Effector memory CD8-positive, alpha-beta T cell (primary cell): ENCODE data around the gene POLR3G.

Experiments used
- ATAC-seq: fragments of 150-1000 bp; cut with Tn5 transposase; replicated peaks from 2 replicates; pipeline ENCODE4 v1.10.0; 2021; ENCODE audit warnings: mild to moderate bottlenecking, moderate library complexity
- DNase-seq, 3 experiments: peaks; one replicate each; pipeline ENCODE4 v3.0.0; 2021
- H3K27ac Mint-ChIP-seq, 2 donors: one replicate each; pipeline ENCODE4 v1.8.0; 2022; ENCODE audit warnings: mild to moderate bottlenecking in 2 of 2, mixed read lengths in 2 of 2, moderate library complexity in 2 of 2
- H3K27me3 Mint-ChIP-seq, 2 donors: one replicate each; pipeline ENCODE4 v1.8.0; 2022; ENCODE audit warnings: mixed read lengths in 2 of 2
- H3K36me3 Mint-ChIP-seq: one replicate; pipeline ENCODE4 v1.8.0; 2022; ENCODE audit warnings: mild to moderate bottlenecking, moderate library complexity, mixed read lengths; ENCODE audit not compliant: insufficient read depth
- H3K4me1 Mint-ChIP-seq, 2 donors: one replicate each; pipeline ENCODE4 v1.8.0; 2022; ENCODE audit warnings: low read depth in 2 of 2, mixed read lengths in 2 of 2
- H3K4me3 Mint-ChIP-seq, 2 donors: one replicate each; pipeline ENCODE4 v1.8.0; 2022; ENCODE audit warnings: mild to moderate bottlenecking in 2 of 2, mixed read lengths in 2 of 2, moderate library complexity in 2 of 2
- H3K9me3 Mint-ChIP-seq, 2 donors: one replicate each; pipeline ENCODE4 v1.8.0; 2022; ENCODE audit warnings: mixed read lengths in 2 of 2

POLR3G gene

DNA sequence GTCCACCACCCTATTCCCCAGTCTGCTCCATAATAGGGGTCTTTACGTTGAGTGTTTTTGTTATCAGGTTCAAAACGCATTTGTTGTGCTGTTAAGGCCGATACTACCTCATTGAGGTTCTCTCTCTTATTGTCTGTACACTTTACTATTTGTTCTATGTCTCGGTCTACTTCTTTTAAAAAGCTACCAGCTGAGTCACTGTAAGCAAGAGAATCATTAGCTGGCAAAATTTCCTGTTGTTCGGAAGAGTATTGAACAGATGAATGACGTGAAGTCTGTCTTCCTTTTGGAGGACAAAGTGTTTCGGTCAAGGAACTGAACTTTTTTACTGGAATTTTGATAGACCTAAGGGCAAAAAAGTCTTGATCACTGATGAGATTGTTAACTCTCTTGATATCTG, 44.4 kb downstream of the POLR3G start:
- Mint-ChIP-seq H3K27me3 (no peaks in the 10 kb centered on the region), H3K4me1 (peaks cover 20 to 24% of the 10 kb centered on the region in 2 donors), H3K36me3 (peaks cover 62% of the 10 kb centered on the region), H3K4me3 (no peak overlapping the region), H3K27ac (peak overlapping the region in 1 of 2 donors; percentile 64), H3K9me3 (no peaks in the 10 kb centered on the region)
- ATAC-seq (no peak), DNase-seq (no peak)

DNA sequence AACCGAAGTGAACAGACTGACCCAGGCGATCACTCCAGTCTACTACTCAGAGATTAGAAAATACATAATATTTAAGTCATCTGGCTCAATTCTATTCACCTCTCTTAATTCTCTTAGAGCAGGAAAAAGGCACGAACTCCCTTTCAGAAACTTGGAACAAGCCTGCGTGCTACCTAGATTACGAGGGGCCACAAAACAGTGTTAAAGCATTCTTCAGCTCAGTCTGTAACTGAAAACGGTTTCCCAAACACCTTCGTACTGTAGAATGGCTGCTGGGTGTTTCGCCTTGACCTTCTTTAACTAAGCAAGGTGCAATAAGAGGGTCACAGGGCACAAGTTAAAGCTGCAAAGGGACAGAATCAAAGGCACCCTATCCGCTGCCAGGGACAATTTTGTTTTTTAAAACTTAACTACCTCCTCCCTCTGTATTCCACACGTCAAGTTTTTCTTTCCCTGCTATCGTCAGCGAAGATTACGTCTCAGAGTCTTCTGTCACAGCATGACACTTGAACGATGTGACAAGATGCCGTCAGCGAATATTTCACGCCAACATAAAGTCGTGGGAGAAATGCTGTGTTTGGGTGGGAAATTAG, 54.0 kb downstream of the POLR3G start:
- H3K27ac Mint-ChIP-seq = peak overlapping the region; percentile 96 to 97
- peaks cover 21 to 35% of the 10 kb centered on the region in 2 donors for H3K4me1 Mint-ChIP-seq
- H3K4me3 Mint-ChIP-seq = peak overlapping the region; percentile 91 to 94
- ATAC-seq (peak; percentile 18), DNase-seq (peak in 2 of 3 experiments; percentile 1 to 21)
- H3K36me3 Mint-ChIP-seq = peaks cover 35% of the 10 kb centered on the region
- H3K9me3 Mint-ChIP-seq = no peaks in the 10 kb centered on the region
- H3K27me3 Mint-ChIP-seq = peaks cover 15% of the 10 kb centered on the region in 2 donors

DNA sequence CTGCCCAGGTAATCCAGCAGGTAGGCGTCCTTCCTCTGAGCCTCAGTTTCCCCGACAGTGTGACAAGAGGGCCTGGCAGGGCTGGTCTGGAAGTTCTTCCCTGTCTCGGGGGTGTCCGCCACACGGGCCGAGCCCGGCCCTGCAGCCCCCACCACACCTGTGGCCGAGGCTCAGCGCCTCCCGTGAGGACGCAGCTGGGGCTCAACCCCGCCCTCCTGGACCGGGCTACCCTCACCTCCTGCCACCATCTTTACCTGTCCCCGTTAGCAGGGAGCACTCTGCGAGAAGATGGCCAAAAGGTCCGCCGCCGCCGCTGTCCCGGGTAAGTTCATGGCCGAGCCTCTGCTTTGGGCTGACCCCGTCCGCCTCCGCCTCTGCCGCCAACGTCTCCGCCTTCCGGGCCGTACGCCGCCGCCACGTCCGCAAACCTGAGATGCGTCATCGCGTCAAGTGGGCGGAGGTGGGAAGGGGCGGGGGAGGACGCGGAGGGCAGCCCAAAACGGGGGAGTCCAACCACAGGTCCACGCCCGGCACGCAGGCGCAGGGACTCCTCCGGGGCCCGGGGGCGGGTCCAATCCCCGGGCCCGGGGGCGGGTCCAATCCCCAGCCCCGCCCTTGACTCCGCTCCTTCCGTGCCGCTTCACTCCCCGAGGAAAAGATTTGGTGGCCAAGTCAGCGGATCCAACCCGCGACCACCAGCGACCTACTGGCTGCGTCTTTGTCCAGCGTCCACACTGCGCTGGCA, 54.7 kb downstream of the POLR3G start, which contains the start of gene LYSMD3:
Gene LYSMD3, minus strand, starts transcription at position 391 of the 745 bp plus-strand sequence. CDS start 4,295 bp downstream, outside the sequence.
- Mint-ChIP-seq H3K4me1 (peaks cover 21 to 31% of the 10 kb centered on the region in 2 donors), H3K27me3 (peaks cover 21% of the 10 kb centered on the region in 2 donors), H3K36me3 (peaks cover 28% of the 10 kb centered on the region), H3K27ac (peak within 1 kb of the TSS; percentile 96 to 97), H3K9me3 (no peaks in the 10 kb centered on the region), H3K4me3 (peak within 1 kb of the TSS; percentile 91 to 94)
- DNase-seq (peak; percentile 95), ATAC-seq (peak; percentile 83)

- ATAC-seq (peak; percentile 64), DNase-seq (no peak)
Observed at GRCh38 chr5:90529939-90530677, 55.4 kb downstream of the POLR3G start.

DNA sequence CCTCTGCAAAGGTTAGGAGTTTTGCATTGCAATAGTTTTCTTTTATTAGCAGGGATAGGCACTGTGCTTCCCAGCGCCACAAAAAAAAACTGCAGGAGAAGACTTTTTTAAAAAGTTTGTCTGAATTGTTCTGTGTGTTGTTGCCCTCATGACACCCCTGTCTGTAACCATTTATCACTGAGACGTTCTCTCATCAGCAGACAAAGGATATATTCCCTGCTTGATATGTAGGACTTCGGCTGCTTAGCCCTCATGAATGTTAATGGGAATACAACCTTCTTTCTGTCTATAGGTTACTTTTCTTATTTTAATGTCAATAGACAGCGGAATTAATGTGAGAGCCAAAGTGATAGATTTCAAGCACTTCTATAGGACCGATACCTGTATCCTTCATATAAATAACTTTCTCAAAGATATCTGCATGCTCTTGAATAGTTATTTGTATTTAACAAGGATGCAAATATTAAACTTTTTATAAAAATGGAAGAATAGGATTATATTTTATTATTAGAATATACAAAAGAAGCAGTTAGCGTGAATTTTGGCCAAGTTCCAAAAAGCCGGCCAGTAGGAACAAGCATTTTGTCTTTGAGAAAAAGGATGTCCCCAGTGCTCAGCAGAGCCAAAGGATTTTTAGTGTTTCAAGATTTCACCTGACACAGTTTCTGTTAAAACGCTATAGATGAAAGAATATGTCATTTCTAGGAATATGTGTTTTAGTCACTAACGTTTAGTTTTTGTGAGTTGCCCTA, 56.2 kb downstream of the POLR3G start:
- Mint-ChIP-seq H3K9me3 (no peaks in the 10 kb centered on the region), H3K36me3 (peaks cover 16% of the 10 kb centered on the region), H3K4me1 (peaks cover 20 to 28% of the 10 kb centered on the region in 2 donors), H3K27ac (no peak overlapping the region), H3K4me3 (peak overlapping the region in 1 of 2 donors; percentile 94), H3K27me3 (peaks cover 33 to 34% of the 10 kb centered on the region in 2 donors)
- no peak for DNase-seq
- ATAC-seq = no peak

More at GRCh38 chr5:90529939-90530677, 55.4 kb downstream of the POLR3G start:
- Mint-ChIP-seq H3K27ac (peak overlapping the region; percentile 96 to 97), H3K36me3 (peaks cover 21% of the 10 kb centered on the region), H3K4me1 (peaks cover 20 to 29% of the 10 kb centered on the region in 2 donors), H3K9me3 (no peaks in the 10 kb centered on the region), H3K4me3 (peak overlapping the region; percentile 91 to 94), H3K27me3 (peaks cover 25 to 27% of the 10 kb centered on the region in 2 donors)

DNA sequence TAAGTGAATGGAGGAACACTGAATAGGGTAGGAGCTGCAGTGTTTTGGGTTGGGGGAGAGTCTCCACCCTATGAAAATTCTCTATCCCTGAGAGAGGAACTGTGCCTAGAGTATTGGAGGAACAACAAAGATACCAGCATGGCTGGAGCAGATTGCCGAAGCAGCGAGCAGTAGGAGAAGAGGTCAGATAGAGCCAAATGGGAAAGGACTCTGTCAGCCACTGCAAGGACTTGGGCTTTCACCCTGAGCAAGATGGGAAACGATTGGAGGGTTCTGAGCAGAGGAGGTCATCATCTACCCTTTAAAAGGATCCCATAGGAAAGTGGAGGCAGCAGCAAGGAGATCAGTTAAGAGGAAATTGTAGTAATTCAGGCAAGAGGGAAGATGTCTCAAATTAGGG, 59.1 kb downstream of the POLR3G start:
- ATAC-seq = no peak
- H3K27ac Mint-ChIP-seq = no peak overlapping the region
- peaks cover 35 to 39% of the 10 kb centered on the region in 2 donors for H3K27me3 Mint-ChIP-seq
- peaks cover 2 to 3% of the 10 kb centered on the region in 2 donors for H3K4me1 Mint-ChIP-seq
- no peak overlapping the region for H3K4me3 Mint-ChIP-seq
- no peaks in the 10 kb centered on the region for H3K9me3 Mint-ChIP-seq
- no peak for DNase-seq
- peaks cover 15% of the 10 kb centered on the region for H3K36me3 Mint-ChIP-seq

- Mint-ChIP-seq H3K27me3 (peaks cover 44 to 49% of the 10 kb centered on the region in 2 donors), H3K36me3 (peaks cover 10% of the 10 kb centered on the region), H3K27ac (no peak overlapping the region), H3K4me3 (no peak overlapping the region), H3K9me3 (no peaks in the 10 kb centered on the region), H3K4me1 (peaks cover 0 to 1% of the 10 kb centered on the region in 2 donors)
- ATAC-seq = no peak
- DNase-seq = no peak
Observed at GRCh38 chr5:90534922-90535321, 60.3 kb downstream of the POLR3G start.

GRCh38 chr5:90542827-90543519, 68.3 kb downstream of the POLR3G start:
- no peak for ATAC-seq
- H3K27me3 Mint-ChIP-seq = peaks cover 45 to 50% of the 10 kb centered on the region in 2 donors
- no peaks in the 10 kb centered on the region for H3K4me1 Mint-ChIP-seq
- DNase-seq = no peak
- H3K9me3 Mint-ChIP-seq = no peaks in the 10 kb centered on the region
- peaks cover 4% of the 10 kb centered on the region for H3K36me3 Mint-ChIP-seq
- H3K4me3 Mint-ChIP-seq = no peak overlapping the region
- H3K27ac Mint-ChIP-seq = no peak overlapping the region

DNA sequence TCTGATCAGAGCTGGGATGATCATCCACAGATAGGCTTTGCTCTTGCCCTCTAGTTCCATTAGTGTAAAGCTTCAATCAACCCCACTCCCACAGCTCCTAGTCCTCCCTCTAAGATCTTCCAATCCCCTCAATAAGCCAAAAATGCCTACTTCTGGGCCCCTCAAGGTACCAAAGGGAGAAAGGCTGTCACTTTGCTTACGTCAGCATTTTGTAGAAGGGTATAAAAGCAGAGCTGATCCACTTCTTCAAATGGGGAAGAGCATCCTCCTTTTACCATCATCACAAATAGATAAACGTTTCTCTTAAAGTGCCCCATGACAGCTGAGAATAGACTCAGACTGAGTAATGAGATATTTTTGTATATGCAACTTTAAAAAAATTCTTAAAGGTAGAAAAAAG, 70.8 kb downstream of the POLR3G start:
- Mint-ChIP-seq H3K4me1 (no peaks in the 10 kb centered on the region), H3K36me3 (no peaks in the 10 kb centered on the region), H3K27ac (no peak overlapping the region), H3K9me3 (no peaks in the 10 kb centered on the region), H3K4me3 (no peak overlapping the region), H3K27me3 (peaks cover 37 to 42% of the 10 kb centered on the region in 2 donors)
- ATAC-seq (no peak), DNase-seq (no peak)

- Mint-ChIP-seq H3K27ac (no peak overlapping the region), H3K27me3 (peaks cover 30 to 37% of the 10 kb centered on the region in 2 donors), H3K9me3 (no peaks in the 10 kb centered on the region), H3K4me1 (no peaks in the 10 kb centered on the region), H3K4me3 (no peak overlapping the region), H3K36me3 (no peaks in the 10 kb centered on the region)
- ATAC-seq (no peak), DNase-seq (no peak)
Observed at GRCh38 chr5:90546216-90546837, 71.7 kb downstream of the POLR3G start.

DNA sequence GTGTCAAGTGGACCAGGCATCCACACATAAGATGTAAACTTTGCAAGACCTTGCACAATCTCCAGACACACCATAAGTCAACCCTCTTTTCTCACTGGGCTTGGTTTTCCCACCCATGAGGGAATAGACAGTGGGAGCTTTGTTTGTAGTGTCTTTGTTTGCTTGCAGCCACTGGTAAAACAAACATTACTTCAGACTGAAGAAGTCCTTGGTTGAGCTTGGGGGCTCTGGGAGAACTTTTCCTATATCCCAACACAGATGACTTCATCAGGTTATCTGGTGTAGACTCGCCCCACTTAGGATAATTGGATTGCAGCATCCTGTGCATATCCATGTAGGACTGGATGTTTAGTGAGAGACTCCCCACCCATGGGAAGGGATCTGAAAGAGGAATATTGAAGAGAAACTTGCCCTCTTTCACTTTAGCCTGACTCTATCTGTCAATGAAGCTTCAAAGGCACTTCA, 72.4 kb downstream of the POLR3G start:
- Mint-ChIP-seq H3K4me3 (no peak overlapping the region), H3K36me3 (no peaks in the 10 kb centered on the region), H3K27ac (no peak overlapping the region), H3K27me3 (peaks cover 32 to 37% of the 10 kb centered on the region in 2 donors), H3K4me1 (no peaks in the 10 kb centered on the region), H3K9me3 (no peaks in the 10 kb centered on the region)
- DNase-seq = no peak
- ATAC-seq = no peak

- Mint-ChIP-seq H3K4me3 (no peak overlapping the region), H3K4me1 (no peaks in the 10 kb centered on the region), H3K9me3 (no peaks in the 10 kb centered on the region), H3K36me3 (no peaks in the 10 kb centered on the region), H3K27ac (no peak overlapping the region), H3K27me3 (peaks cover 35 to 37% of the 10 kb centered on the region in 2 donors)
- no peak for ATAC-seq
- no peak for DNase-seq
Observed at GRCh38 chr5:90548069-90548593, 73.5 kb downstream of the POLR3G start.
